ENCODE results near the gene TSR3.

The TSR3 gene

DNA sequence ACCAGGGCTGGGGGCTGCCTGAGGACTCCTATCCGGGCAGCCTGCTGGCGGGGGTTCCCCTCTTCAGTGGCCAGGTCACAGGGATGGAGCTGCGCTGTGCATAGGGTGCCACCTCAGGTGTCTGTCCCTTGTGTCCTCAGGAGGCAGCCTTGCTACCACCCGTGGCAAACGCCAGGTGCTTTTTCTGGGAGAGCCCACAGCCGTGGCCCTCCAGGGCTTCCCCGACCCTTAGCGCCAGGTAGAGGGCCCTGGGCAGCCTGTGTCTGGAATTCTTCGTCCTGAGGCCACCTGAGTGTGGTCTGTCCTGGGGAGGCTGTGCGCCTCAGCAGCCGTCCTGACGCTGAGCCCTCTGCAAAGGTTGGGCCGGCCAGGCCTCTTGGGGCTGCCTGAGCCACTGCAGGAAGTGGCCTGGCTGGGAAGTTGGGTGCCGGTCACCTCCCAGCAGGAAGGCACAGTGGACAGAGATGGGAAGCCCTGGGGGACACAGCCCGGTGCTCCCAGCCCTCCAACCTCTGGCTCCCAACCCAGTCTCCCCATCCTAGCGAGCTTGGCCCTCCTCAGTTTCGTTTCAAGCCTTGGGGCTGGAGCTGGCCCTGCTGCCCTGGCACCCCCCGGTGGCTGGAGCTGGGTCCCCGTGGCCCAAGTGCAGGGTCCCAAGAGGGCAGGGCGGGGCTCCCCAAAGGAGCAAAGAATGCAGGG, 25.9 kb downstream of the TSR3 start:
- Histone ChIP-seq H3K27ac (no peak overlapping the region), H3K79me2 (peaks cover under 1% of the 10 kb centered on the region), H3K36me3 (ENCODE audit: control insufficient read depth, insufficient read depth, low read length) (no peaks in the 10 kb centered on the region), H3K9me3 (ENCODE audit: control insufficient read depth, low read length) (no peaks in the 10 kb centered on the region), H3K4me1 (no peaks in the 10 kb centered on the region), H3K4me2 (ENCODE audit: low read length) (no peak overlapping the region), H3K27me3 (ENCODE audit: control insufficient read depth, insufficient read depth, low read length) (no peaks in the 10 kb centered on the region), H3K4me3 (ENCODE audit: low read depth, low read length) (no peak overlapping the region), H3K9ac (no peak overlapping the region), H2AFZ (no peak overlapping the region)
- TF ChIP-seq, protein P1, sequence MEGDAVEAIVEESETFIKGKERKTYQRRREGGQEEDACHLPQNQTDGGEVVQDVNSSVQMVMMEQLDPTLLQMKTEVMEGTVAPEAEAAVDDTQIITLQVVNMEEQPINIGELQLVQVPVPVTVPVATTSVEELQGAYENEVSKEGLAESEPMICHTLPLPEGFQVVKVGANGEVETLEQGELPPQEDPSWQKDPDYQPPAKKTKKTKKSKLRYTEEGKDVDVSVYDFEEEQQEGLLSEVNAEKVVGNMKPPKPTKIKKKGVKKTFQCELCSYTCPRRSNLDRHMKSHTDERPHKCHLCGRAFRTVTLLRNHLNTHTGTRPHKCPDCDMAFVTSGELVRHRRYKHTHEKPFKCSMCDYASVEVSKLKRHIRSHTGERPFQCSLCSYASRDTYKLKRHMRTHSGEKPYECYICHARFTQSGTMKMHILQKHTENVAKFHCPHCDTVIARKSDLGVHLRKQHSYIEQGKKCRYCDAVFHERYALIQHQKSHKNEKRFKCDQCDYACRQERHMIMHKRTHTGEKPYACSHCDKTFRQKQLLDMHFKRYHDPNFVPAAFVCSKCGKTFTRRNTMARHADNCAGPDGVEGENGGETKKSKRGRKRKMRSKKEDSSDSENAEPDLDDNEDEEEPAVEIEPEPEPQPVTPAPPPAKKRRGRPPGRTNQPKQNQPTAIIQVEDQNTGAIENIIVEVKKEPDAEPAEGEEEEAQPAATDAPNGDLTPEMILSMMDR (IDR thresholded peaks at IDR 0.05): no peak

DNA sequence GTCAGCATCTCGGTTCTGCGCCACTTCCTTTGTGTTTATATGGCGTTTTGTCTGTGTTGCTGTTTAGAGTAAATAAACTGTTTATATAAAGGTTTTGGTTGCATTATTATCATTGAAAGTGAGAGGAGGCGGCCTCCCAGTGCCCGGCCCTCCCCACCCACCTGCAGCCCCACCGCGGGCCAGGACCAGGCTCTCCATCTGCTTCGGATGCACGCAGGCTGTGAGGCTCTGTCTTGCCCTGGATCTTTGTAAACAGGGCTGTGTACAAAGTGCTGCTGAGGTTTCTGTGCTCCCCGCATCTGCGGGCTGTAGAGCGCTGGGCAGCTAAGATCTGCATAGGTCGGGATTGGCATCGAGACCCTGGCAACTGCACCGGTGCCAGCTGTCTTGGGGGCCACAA, 26.4 kb downstream of the TSR3 start:
- no peaks in the 10 kb centered on the region for H3K4me1 ChIP-seq
- TF ChIP-seq, protein P1 (IDR thresholded peaks at IDR 0.05): no peak
- H3K36me3 ChIP-seq (ENCODE audit: control insufficient read depth, insufficient read depth, low read length): no peaks in the 10 kb centered on the region
- no peak overlapping the region for H3K4me2 ChIP-seq (ENCODE audit: low read length)
- no peak overlapping the region for H3K9ac ChIP-seq
- peaks cover 6% of the 10 kb centered on the region for H3K79me2 ChIP-seq
- no peaks in the 10 kb centered on the region for H3K27me3 ChIP-seq (ENCODE audit: control insufficient read depth, insufficient read depth, low read length)
- no peak overlapping the region for H3K4me3 ChIP-seq (ENCODE audit: low read depth, low read length)
- no peak overlapping the region for H2AFZ ChIP-seq
- no peak overlapping the region for H3K27ac ChIP-seq
- no peaks in the 10 kb centered on the region for H3K9me3 ChIP-seq (ENCODE audit: control insufficient read depth, low read length)

DNA sequence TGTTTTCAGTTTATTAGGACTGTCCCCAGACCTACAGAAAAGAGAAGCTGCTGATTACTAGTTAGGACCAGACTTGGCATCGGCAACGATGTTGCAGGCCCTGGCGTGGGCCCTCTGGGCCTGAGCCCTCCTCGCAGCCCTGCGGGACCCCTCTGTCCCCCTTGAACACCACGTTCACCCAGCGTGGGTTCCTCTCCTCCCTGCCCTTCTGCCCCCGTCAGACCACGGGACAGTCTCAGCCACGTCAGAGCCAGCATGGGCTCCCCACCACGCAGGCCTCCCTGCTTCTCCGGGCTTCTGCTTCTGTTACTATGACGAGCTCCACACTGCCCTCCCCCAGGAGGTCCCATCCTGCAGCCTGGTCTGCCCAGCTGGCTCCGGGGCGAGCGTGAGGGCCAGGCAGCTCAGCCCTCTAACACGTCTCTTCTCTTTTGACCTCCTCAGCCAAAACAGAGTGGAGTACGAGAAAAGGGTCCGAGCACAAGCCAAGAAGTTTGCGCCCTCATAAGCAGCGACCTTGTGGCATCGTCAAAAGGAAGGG, 27.3 kb downstream of the TSR3 start:
- H3K27ac ChIP-seq: no peak overlapping the region
- H3K27me3 ChIP-seq (ENCODE audit: control insufficient read depth, insufficient read depth, low read length): no peaks in the 10 kb centered on the region
- H3K4me3 ChIP-seq (ENCODE audit: low read depth, low read length): no peak overlapping the region
- H3K4me1 ChIP-seq: no peaks in the 10 kb centered on the region
- H3K79me2 ChIP-seq: peaks cover 11% of the 10 kb centered on the region
- H3K9me3 ChIP-seq (ENCODE audit: control insufficient read depth, low read length): no peaks in the 10 kb centered on the region
- H2AFZ ChIP-seq: no peak overlapping the region
- H3K9ac ChIP-seq: no peak overlapping the region
- TF ChIP-seq, protein P1 (IDR thresholded peaks at IDR 0.05): no peak
- H3K36me3 ChIP-seq (ENCODE audit: control insufficient read depth, insufficient read depth, low read length): no peaks in the 10 kb centered on the region
- no peak overlapping the region for H3K4me2 ChIP-seq (ENCODE audit: low read length)

DNA sequence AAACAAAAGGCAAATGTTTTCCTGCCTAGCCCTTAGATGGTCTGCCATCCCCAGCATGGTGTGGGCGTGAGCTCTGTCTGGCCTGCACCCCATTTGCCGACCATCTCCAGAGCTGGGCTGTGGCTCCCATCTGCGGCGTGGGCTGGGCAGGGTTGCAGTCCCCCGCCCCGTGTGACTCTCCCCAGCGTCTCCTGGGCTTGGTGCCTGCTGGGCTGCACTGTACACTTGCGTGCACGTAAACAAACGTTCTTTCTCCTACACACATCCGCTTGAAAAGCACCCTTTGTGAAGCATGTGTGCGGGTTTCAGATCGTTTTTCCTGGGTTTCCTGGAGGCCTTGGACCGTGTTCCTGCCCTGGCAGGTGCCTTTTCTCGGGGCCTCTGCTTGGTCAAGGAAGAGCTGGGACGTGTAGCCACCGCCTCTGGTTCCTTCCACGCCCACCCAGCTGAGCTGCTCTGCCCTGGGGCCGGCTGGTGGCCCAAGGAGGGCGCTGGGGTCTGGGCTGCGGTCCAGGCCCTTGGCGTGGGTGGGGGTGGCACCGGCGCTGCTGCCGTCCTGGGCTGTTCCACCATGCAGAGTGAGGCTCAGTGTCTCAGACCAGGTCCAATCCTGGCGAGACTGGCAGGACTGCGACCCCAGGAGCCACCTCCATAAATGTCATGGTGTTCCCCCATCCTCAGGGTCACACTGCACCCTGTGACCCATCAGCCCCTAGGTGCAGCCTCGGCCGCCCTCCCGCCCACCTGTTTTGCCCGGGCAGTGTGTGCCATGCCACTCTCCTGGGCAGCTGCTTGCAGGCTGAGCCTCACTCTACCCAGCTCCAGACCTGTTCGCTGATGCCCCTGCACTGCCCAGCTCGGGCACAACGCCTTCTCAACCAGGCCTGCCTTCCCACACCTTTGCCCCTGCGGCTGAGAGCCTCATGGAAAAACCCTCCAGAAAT, 28.1 kb downstream of the TSR3 start:
- Histone ChIP-seq H3K4me1 (no peaks in the 10 kb centered on the region), H3K9me3 (ENCODE audit: control insufficient read depth, low read length) (no peaks in the 10 kb centered on the region), H3K79me2 (peaks cover 12% of the 10 kb centered on the region), H3K27ac (no peak overlapping the region), H3K4me2 (ENCODE audit: low read length) (no peak overlapping the region), H3K27me3 (ENCODE audit: control insufficient read depth, insufficient read depth, low read length) (no peaks in the 10 kb centered on the region), H3K36me3 (ENCODE audit: control insufficient read depth, insufficient read depth, low read length) (no peaks in the 10 kb centered on the region), H3K4me3 (ENCODE audit: low read depth, low read length) (no peak overlapping the region), H2AFZ (no peak overlapping the region), H3K9ac (no peak overlapping the region)
- TF ChIP-seq, protein P1 (IDR thresholded peaks at IDR 0.05): no peak

All from parathyroid adenoma (tissue), 2 donors.